Measurements from ENCODE around the gene NPAS3.

DNA sequence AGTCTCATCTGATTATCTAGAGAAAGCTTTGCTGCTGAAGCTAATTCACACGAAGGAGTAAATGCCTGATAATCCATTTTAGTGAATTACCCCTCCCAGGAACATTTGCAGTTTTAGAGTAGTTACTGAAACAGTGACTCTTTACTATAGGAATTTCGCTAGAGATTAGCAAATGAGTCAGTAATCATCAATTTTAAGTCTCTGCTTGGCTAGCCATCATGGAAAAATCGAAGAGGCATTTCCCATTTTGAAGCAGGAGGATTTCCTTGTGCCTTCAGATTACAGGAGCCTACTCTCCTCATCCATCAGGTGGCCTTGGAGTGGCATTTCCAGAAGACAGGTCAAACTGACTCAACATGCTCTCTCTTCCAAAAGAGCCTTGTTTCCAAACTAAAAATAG, 857.7 kb downstream of the NPAS3 start:
- TF ChIP-seq POLR2A (IDR thresholded peaks at IDR 0.05) (no peak), EP300 (IDR thresholded peaks at IDR 0.05) (no peak), POLR2AphosphoS5 (IDR thresholded peaks at IDR 0.05) (no peak)
- TF ChIP-seq, protein P1, sequence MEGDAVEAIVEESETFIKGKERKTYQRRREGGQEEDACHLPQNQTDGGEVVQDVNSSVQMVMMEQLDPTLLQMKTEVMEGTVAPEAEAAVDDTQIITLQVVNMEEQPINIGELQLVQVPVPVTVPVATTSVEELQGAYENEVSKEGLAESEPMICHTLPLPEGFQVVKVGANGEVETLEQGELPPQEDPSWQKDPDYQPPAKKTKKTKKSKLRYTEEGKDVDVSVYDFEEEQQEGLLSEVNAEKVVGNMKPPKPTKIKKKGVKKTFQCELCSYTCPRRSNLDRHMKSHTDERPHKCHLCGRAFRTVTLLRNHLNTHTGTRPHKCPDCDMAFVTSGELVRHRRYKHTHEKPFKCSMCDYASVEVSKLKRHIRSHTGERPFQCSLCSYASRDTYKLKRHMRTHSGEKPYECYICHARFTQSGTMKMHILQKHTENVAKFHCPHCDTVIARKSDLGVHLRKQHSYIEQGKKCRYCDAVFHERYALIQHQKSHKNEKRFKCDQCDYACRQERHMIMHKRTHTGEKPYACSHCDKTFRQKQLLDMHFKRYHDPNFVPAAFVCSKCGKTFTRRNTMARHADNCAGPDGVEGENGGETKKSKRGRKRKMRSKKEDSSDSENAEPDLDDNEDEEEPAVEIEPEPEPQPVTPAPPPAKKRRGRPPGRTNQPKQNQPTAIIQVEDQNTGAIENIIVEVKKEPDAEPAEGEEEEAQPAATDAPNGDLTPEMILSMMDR (IDR thresholded peaks at IDR 0.05): no peak
